ENCODE data around the gene ATN1.
A peak's percentile ranks its signal among the peaks of the same experiment; 100 is the strongest.
"Not testable (repeated sequence)": the region's sequence is repeated elsewhere in the genome, so short reads cannot be mapped to it uniquely, and the experiment has no call there.

ATN1 gene

GRCh38 chr12:6904280-6905276 lies 23.2 kb upstream of the ATN1 start, which contains the start of gene LRRC23:
Gene LRRC23 (plus strand): TSS chr12:6904822. CDS start chr12:6905634, 812 bp downstream.
- peak; percentile 98 for DNase-seq

GRCh38 chr12:6905414-6906040 lies 22.2 kb upstream of the ATN1 start:
- DNase-seq, result no peak

- DNase-seq, result not testable (repeated sequence)
Observed at GRCh38 chr12:6908141-6908540, 19.6 kb upstream of the ATN1 start.

- DNase-seq, result no peak
Observed at GRCh38 chr12:6909421-6910145, 18.2 kb upstream of the ATN1 start.

- no peak for DNase-seq
Observed at GRCh38 chr12:6912164-6912935, 15.4 kb upstream of the ATN1 start.

- peak; percentile 60 for DNase-seq
Observed at GRCh38 chr12:6914246-6914946, 13.4 kb upstream of the ATN1 start, which contains the start of gene ENO2. Gene ENO2 (plus strand): TSS chr12:6914580. CDS start chr12:6915833, 1,253 bp downstream.

- peak; percentile 61 for DNase-seq
Observed at GRCh38 chr12:6914947-6915788, 12.6 kb upstream of the ATN1 start.

- DNase-seq, result no peak
Observed at GRCh38 chr12:6915789-6916285, 11.9 kb upstream of the ATN1 start.

- DNase-seq, result no peak
Observed at GRCh38 chr12:6916426-6917200, 11.1 kb upstream of the ATN1 start.

- no peak for DNase-seq
Observed at GRCh38 chr12:6917491-6918231, 10.1 kb upstream of the ATN1 start.

- peak; percentile 40 for DNase-seq
Observed at GRCh38 chr12:6919588-6919987, 8.2 kb upstream of the ATN1 start.

GRCh38 chr12:6921539-6921938 lies 6.2 kb upstream of the ATN1 start:
- no peak for DNase-seq

- DNase-seq, result no peak
Observed at GRCh38 chr12:6921996-6922946, 5.5 kb upstream of the ATN1 start.

GRCh38 chr12:6923003-6923732 lies 4.6 kb upstream of the ATN1 start:
- DNase-seq, result no peak

GRCh38 chr12:6923851-6924250 lies 3.9 kb upstream of the ATN1 start:
- DNase-seq, result no peak

GRCh38 chr12:6925239-6925539 lies 2.6 kb upstream of the ATN1 start:
- no peak for DNase-seq
